IPS-18c (cell line): Measurements from ENCODE around the gene HBE1.

Experiments
- H3K4me3 ChIP-seq: 2 replicates; pipeline ENCODE4 v1.7.0; 2013; ENCODE audit warnings: low read depth, mild to moderate bottlenecking, low read length, moderate library complexity; ENCODE audit not compliant: insufficient read depth
- H3K9me3 ChIP-seq: one replicate; pipeline ENCODE4 v1.6.1; 2013; ENCODE audit warnings: mild to moderate bottlenecking, low read length, moderate library complexity; ENCODE audit not compliant: control insufficient read depth, insufficient read depth

HBE1 gene

DNA sequence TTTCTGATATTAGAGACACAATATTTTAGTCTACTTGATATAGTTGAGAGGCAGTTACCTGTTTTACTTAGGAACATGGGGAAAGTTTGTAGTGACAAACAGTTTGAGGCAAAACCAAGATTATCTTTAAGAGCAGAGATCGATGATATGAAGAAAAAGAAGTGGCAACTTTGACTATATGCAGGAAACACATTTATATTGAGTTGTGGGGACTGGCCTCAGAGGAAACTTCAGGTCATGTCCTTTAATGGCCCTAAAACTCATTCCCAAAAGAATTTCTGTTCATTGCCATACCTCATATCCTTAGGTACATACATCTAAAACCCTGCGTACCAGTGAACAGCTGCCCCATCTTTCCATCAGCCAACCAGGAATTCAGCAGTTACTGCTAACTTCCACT, 24.6 kb downstream of the HBE1 start:
- no peaks in the 10 kb centered on the region for H3K9me3 ChIP-seq
- H3K4me3 ChIP-seq, result no peak overlapping the region

DNA sequence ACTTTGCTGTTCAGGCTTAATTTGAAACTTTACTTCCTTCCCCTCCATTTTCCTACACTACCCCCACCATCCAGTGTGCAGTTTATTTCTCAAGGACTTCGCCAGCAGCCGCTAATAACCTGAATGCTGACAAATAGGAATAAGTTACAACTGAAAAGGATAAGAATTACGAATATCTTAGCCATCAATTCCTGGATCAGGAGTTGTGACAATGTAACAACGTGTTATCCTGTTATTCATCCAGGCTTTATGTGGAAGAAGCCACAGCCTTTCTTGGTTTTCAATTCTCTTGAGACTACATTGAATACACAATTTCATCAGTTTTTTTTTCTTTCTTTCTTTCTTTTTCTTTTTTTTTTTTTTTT, 25.9 kb downstream of the HBE1 start:
- no peak overlapping the region for H3K4me3 ChIP-seq
- H3K9me3 ChIP-seq, result no peaks in the 10 kb centered on the region

DNA sequence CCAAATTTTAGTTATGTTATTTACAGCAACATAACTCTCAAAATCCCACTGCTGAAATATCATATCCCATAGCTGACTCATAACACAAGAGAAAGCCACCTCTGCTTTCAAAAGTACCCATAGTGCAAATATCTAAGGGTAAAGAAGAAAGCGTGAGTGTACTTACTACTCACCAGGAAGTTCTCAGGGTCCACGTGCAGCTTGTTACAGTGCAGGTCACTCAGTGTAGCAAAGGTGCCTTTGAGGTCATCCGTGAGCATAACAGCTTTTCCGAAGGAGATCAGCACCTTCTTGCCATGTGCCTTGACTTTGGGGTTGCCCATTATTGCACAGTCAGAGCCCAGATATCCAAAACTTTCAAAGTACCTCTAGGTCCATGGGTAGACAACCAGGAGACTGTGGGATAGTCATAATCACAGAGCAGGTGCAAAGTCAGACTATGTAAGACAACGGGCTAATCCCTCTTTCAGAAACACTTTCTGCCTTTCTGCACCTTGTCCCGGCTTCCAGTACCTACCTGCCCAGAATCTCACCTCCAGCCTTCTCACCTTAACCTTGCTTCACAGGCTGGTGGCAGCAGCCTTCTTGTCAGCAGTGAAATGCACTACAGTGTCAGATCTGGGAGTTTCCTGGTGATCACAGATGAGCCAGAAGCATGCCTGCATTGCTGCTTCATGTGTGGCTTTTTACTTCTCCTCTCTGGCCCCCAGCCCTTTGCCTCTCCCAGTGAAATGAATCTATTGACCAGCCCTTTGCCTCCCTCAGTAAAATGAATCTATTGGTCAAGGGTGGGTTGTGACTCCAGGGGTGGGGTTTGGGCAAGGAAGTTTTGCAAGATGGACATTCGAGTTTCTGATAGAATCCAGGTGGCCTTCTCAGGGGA, 26.6 kb downstream of the HBE1 start:
- no peak overlapping the region for H3K4me3 ChIP-seq
- no peaks in the 10 kb centered on the region for H3K9me3 ChIP-seq

DNA sequence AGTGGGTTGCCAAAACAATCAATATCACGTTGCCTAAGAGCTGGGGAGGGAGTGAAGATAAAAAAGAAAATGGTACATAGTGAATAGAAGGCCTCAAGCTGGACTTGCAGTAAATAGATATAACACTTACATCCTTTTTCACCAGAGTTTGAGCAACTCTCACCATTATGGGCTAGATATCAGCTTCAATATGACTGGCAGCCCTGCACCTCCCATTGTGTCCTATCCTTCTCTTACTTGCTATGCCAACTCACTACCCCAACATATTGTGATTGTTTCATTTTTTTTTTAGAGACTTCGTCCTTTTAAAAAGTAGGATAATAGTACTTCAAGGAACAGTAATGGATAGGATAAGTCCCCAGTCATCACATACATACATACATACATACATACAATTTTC, 27.5 kb downstream of the HBE1 start:
- Histone ChIP-seq H3K9me3 (no peaks in the 10 kb centered on the region), H3K4me3 (no peak overlapping the region)

DNA sequence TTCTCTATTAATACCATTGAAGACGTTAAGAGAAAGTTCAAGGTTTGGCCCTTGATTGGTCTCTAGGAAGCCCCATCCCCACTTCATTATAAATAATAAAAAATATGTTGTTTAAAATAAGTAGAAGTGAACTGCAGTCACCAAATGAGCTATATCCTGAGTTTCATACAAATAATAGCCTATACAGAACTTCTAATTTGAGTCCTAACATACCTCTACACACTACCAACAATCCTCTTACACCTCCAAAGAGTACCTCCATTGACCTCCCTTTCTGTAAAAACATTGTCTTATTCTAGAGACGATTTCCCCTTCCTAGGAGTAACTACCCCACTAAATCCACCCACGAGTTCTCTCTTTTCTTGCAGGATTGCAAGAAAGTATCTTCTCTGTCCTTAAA, 28.3 kb downstream of the HBE1 start:
- H3K4me3 ChIP-seq, result no peak overlapping the region
- no peaks in the 10 kb centered on the region for H3K9me3 ChIP-seq

DNA sequence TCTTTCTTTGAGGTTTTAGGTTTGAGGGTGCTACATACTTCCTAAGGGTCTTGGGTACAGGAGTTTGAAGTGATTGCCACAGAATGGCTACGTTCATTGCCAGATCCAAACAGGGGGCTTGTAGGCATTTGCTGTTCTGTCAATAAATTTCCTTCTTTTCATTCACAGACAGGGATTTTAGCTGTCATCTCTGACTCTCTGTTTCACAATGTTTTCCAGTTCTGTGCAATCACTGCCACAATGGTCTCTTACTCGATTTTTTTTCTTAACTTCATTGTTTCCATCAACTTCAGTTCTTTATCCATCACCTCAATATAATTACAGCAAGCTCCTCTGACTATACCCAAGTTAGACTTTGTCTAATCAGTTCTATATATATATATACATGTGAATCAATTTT, 29.3 kb downstream of the HBE1 start:
- Histone ChIP-seq H3K4me3 (no peak overlapping the region), H3K9me3 (no peaks in the 10 kb centered on the region)

DNA sequence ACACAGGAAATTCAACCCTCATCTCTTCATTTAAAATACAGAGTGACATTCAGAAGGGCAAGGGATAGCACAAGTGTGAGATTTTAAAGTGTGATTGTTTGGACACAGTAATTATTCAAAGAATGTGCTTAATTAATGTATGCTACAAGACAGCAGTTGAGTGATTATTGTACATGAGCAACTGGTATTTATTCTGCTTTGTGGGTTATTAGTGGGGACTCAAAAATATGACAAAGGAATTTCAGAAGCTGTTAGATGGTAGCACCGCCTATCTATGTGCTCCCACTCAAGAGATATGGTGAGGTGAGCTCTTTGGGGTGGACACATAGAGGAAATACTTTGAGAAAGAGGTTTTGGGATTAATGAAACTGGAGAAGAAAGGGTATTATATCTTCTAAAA, 29.7 kb downstream of the HBE1 start:
- H3K4me3 ChIP-seq, result no peak overlapping the region
- no peaks in the 10 kb centered on the region for H3K9me3 ChIP-seq

DNA sequence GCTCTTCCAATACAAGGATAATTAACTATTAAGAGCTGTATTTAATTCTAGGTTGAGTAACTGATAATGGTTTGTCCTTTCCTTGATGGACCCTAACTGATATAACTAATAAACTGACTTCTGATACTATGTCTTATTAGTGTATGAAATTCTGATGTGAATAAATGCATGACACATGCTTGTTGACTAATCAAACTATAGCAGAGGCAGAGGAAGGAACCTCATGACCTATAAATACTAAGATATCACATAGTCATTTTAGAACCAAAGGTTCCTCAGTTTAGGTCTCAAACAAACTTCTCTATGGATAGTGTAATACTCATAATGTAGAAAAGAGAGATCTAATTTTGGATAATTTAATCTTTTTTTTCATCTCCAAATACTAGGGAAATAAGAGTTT, 30.7 kb downstream of the HBE1 start:
- no peaks in the 10 kb centered on the region for H3K9me3 ChIP-seq
- no peak overlapping the region for H3K4me3 ChIP-seq

DNA sequence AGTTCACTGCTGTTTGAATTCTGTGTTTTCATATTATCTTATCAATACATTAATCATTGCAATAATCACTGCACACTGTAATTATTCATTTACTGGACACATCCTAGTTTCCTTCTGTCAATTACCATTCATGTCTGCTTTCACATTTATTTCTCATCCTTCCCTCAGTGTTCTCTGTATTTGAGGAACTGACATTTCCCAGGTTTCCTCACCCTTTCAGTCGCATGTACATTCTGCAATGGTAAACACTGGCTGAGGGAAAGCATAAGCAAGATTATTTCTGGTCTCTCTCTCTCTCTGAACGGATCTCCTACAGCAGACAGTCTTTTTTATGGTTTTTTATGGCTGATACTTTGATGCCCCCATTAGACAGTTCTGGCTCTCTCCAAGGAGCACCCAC, 31.3 kb downstream of the HBE1 start:
- Histone ChIP-seq H3K4me3 (no peak overlapping the region), H3K9me3 (no peaks in the 10 kb centered on the region)

DNA sequence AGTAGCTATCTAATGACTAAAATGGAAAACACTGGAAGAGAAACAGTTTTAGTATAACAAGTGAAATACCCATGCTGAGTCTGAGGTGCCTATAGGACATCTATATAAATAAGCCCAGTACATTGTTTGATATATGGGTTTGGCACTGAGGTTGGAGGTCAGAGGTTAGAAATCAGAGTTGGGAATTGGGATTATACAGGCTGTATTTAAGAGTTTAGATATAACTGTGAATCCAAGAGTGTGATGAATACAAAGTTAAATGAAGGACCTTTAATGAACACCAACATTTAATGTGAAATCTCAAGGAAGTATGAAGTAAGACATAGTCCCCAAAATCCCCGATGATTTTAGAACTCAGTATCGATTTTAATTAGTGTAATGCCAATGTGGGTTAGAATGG, 32.3 kb downstream of the HBE1 start:
- no peaks in the 10 kb centered on the region for H3K9me3 ChIP-seq
- H3K4me3 ChIP-seq, result no peak overlapping the region

DNA sequence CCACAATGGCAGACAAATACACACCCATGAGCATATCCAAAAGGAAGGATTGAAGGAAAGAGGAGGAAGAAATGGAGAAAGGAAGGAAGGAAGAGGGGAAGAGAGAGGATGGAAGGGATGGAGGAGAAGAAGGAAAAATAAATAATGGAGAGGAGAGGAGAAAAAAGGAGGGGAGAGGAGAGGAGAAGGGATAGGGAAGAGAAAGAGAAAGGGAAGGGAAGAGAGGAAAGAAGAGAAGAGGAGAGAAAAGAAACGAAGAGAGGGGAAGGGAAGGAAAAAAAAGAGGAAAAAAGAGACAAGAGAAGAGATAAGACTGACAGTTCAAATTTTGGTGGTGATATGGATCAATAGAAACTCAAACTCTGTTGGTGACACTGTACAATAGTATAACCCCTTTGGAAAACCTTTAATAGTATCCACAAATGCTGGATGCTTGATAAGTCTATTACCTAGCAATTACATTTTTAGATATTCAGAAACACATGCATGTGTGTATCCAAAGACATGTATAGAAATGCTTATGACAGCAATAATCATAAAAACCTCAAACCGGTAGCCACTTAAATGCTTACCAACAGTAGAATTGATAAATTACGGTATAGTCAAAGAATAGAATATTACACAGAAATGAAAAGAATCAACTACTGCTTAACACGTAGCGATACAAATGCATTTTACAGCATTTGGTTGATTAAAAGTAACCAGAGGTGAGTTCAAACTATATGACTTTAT, 34.2 kb downstream of the HBE1 start:
- Histone ChIP-seq H3K9me3 (no peaks in the 10 kb centered on the region), H3K4me3 (no peak overlapping the region)

DNA sequence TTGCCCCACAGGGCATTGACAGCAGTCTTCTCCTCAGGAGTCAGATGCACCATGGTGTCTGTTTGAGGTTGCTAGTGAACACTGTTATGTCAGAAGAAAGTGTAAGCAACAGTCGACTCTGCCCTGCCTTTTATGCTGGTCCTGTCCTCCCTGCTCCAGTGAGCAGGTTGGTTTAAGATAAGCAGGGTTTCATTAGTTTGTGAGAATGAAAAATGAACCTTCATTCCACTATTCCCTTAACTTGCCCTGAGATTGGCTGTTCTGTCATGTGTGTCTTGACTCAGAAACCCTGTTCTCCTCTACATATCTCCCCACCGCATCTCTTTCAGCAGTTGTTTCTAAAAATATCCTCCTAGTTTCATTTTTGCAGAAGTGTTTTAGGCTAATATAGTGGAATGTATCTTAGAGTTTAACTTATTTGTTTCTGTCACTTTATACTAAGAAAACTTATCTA, 35.3 kb downstream of the HBE1 start, which contains the start of gene HBD:
HBD (minus strand) TSS at position 103 of the 454 bp plus-strand sequence; CDS start at position 53, 50 bp downstream.
- no peak within 1 kb of the TSS for H3K4me3 ChIP-seq
- H3K9me3 ChIP-seq, result no peaks in the 10 kb centered on the region

DNA sequence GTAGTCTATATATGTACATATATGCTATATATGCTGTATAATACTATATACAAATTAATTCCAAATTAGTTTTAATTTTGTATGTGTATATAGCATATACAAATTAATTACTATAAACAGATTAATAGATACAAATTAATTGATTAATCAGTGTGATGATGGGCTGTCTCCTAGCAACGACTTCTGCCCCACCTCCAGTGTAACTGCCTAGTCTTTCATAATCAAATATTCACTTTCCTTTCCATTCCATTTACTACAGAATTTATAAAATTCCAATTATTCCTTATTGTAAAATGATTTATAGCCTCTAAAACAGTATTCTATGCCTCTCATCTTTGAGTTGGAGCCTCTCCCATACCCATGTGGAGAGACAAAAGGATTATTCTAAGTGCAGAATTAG, 36.4 kb downstream of the HBE1 start:
- Histone ChIP-seq H3K4me3 (no peak overlapping the region), H3K9me3 (no peaks in the 10 kb centered on the region)

DNA sequence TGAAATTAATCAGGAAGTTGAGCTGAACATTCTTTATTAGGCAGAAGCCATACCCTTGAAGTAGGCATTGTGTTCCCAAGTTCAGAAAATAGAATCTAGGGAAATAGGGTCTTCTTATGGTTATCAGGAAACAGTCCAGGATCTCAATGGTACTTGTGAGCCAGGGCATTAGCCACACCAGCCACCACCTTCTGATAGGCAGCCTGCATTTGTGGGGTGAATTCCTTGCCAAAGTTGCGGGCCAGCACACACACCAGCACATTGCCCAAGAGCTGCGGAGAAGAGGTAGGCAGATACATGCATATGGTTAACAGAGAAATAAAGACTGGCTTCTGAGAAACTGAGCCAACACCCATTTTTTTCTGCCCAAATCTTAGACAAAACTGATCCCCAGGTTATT, 36.9 kb downstream of the HBE1 start:
- no peak overlapping the region for H3K4me3 ChIP-seq
- peaks cover 2% of the 10 kb centered on the region for H3K9me3 ChIP-seq

DNA sequence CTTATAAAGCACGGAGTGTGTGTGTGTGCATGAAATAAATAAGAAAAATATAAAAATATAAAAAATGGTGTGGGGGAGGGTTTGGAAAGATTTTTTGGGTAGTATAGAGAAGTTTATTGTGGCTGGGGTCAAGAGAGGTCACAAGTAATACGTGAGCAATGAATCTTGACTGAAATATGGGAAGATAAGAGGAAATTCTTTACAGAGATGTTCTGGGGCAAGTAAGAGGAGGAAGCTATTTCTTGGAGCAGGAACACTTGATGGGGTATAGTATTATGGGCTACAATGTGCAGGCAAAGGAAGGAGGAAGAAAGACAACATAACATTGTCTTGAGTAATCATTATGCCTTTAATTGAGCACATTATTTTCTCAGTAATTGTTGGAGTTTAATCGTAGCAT, 37.6 kb downstream of the HBE1 start:
- H3K9me3 ChIP-seq, result peaks cover 2% of the 10 kb centered on the region
- no peak overlapping the region for H3K4me3 ChIP-seq

DNA sequence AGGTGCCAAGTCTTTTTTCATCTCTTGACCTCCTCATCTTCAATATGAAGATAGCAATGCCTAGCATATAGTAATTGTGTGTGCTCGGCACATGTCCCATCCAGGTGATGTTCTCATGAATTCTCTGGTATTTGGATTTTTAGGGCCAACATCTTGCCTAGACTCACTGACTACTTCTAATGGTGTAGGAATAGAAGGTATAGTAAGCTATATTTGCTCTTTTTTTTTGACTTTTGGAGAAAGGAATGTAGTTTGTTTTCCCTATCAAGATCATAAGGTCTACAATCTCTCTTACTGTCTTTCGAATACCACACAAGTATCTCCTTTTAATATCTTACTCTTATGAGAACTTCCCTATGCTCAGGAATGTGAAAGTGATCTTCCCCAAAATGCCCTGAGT, 38.6 kb downstream of the HBE1 start:
- H3K9me3 ChIP-seq, result peaks cover 2% of the 10 kb centered on the region
- no peak overlapping the region for H3K4me3 ChIP-seq

DNA sequence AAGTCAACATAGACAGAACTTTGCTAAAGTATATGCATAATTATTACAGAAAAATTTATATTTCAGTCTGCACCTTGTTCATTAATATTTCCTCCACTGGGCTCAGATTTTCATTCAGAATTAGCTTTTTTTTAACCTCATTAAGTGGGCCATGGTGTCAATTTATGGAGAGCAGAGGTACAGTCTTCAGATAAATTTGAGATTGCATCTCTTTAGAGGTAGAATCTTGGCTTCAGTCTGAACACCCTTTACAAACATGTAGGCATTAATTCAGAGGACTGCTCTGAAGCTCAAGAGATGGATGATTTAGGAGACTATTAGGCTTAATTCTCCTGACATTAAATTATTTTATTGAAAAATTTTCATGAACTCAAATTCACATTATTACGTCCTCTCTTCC, 39.5 kb downstream of the HBE1 start:
- Histone ChIP-seq H3K4me3 (no peak overlapping the region), H3K9me3 (peaks cover 2% of the 10 kb centered on the region)

DNA sequence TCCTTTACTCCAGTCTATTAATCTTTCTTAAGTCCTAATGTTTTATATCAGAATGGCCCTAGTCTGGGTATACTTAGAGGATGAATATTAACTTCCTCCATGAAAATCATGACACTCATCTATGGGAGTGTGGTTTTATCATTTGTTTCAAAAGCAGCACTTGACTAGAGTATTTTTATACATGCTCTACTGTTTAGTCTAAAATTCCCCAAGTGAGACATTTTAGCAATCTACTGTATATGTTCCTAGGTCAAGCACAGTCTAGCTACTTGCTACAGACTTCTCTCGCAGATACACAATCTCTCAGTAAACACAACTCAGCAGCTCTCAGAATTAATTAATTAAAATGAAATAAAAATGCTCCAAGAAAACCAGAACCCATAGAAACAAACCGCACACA, 39.9 kb downstream of the HBE1 start:
- peaks cover 2% of the 10 kb centered on the region for H3K9me3 ChIP-seq
- H3K4me3 ChIP-seq, result no peak overlapping the region
